OCI-LY3 (cell line): ENCODE data around the gene SPATA32.
"Not testable (repeated sequence)": the region's sequence is repeated elsewhere in the genome, so short reads cannot be mapped to it uniquely, and the experiment has no call there.

Experiments
- H2AFZ ChIP-seq: fragments of 200-600, 300-600 bp; shearing (Covaris generic); 2 replicates; pipeline ENCODE4 v1.6.0; 2014; ENCODE audit warnings: antibody characterized with exemption, low read depth, low read length
- H3K27ac ChIP-seq: fragments of 200-600, 300-600 bp; sonication (generic); 2 replicates; pipeline ENCODE4 v1.5.1; 2014; ENCODE audit warnings: mild to moderate bottlenecking, low read length, moderate library complexity, mixed read lengths
- H3K27me3 ChIP-seq: fragments of 200-600, 300-600 bp; sonication (generic); 2 replicates; pipeline ENCODE4 v1.6.1; 2014; ENCODE audit warnings: low read depth, low read length, mixed read lengths
- H3K36me3 ChIP-seq: fragments of 200-600, 300-600 bp; sonication (generic); replicated peaks from 2 replicates; pipeline ENCODE3; 2014; ENCODE audit warnings: low read depth, low read length, mixed read lengths
- H3K4me1 ChIP-seq: fragments of 300-600, 200-600 bp; sonication (generic); 2 replicates; pipeline ENCODE4 v1.6.1; 2014; ENCODE audit warnings: low read length, mixed read lengths
- H3K4me2 ChIP-seq: fragments of 200-600, 300-600 bp; sonication (generic); 2 replicates; pipeline ENCODE4 v1.6.1; 2014; ENCODE audit warnings: low read length, mixed read lengths
- H3K4me3 ChIP-seq: fragments of 300-600, 200-600 bp; sonication (generic); 2 replicates; pipeline ENCODE4 v1.5.1; 2014; ENCODE audit warnings: antibody characterized with exemption, mild to moderate bottlenecking, low read length, moderate library complexity
- H3K79me2 ChIP-seq: fragments of 300-600, 200-600 bp; shearing (Covaris generic); 2 replicates; pipeline ENCODE4 v1.6.1; 2014; ENCODE audit warnings: mild to moderate bottlenecking, low read length, mixed read lengths
- H3K9ac ChIP-seq: fragments of 300-600, 200-600 bp; shearing (Covaris generic); 2 replicates; pipeline ENCODE4 v1.6.0; 2014; ENCODE audit warnings: mild to moderate bottlenecking, low read length, moderate library complexity
- H3K9me3 ChIP-seq: fragments of 200-600, 300-600 bp; shearing (Covaris generic); 2 replicates; pipeline ENCODE4 v1.6.1; 2014; ENCODE audit warnings: low read length, mixed read lengths; ENCODE audit not compliant: insufficient read depth
- H4K20me1 ChIP-seq: fragments of 200-600, 300-600 bp; sonication (generic); 2 replicates; pipeline ENCODE4 v1.6.1; 2016; ENCODE audit warnings: low read length, mixed read lengths; ENCODE audit not compliant: insufficient read depth
- CTCF ChIP-seq: fragments of 200-600, 300-600 bp; sonication (generic); IDR thresholded peaks from 2 replicates; pipeline ENCODE4 v1.5.1; 2014; ENCODE audit warnings: antibody characterized with exemption, low read length, low read depth
- EZH2phosphoT487 ChIP-seq: fragments of 200-600 bp; shearing (Covaris generic); IDR thresholded peaks from 2 replicates; pipeline ENCODE4 v1.6.1; 2018; ENCODE audit warnings: antibody characterized with exemption, mixed run types, low read depth

Gene SPATA32

DNA sequence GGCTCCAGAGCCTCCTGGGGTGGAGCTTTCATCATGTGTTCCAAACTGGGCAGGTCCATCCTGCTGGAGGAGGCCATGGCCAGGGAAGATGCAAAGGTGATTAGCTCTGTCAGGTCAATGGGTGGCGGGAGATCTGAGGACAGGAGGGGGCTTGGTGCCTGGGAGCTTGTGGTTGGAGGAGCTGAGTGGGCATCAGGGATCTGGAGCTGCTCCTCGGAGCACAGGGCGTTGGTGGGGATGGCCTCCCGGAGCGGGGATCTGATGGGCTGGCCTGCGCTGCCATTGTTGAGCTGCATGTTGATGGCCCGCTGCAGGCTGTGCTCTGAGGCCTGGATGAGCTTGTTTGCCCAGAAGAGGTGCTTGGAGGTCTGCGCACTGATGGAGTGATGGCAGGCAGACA is 6.5 kb downstream of the SPATA32 start:
- H3K4me2 ChIP-seq, result no peak overlapping the region
- no peak overlapping the region for H3K9ac ChIP-seq
- peaks cover 3% of the 10 kb centered on the region; the same call in 1 of the 2 replicates for H3K4me1 ChIP-seq
- H3K36me3 ChIP-seq, result no peaks in the 10 kb centered on the region
- no peaks in the 10 kb centered on the region for H4K20me1 ChIP-seq
- no peaks in the 10 kb centered on the region for H3K9me3 ChIP-seq
- no peak overlapping the region for H3K27ac ChIP-seq
- no peaks in the 10 kb centered on the region for H3K79me2 ChIP-seq
- H3K4me3 ChIP-seq, result no peak overlapping the region
- H3K27me3 ChIP-seq, result no peaks in the 10 kb centered on the region
- no peak overlapping the region for H2AFZ ChIP-seq
- TF ChIP-seq CTCF, result no peak
- TF ChIP-seq EZH2phosphoT487, result no peak

GRCh38 chr17:45253879-45254278 is 8.0 kb downstream of the SPATA32 start:
- no peak for TF ChIP-seq EZH2phosphoT487
- no peak for TF ChIP-seq CTCF
- Histone ChIP-seq H4K20me1 (no peaks in the 10 kb centered on the region), H3K4me1 (peaks cover 4% of the 10 kb centered on the region; the same call in 1 of the 2 replicates), H3K36me3 (no peaks in the 10 kb centered on the region), H3K27me3 (no peaks in the 10 kb centered on the region), H2AFZ (no peak overlapping the region), H3K9ac (no peak overlapping the region), H3K27ac (no peak overlapping the region), H3K4me2 (no peak overlapping the region), H3K4me3 (no peak overlapping the region), H3K79me2 (peaks cover 1% of the 10 kb centered on the region; the same call in 1 of the 2 replicates), H3K9me3 (no peaks in the 10 kb centered on the region)

- not testable (repeated sequence) for H4K20me1 ChIP-seq, H3K4me2 ChIP-seq, H3K9ac ChIP-seq, H3K27ac ChIP-seq, H3K4me1 ChIP-seq, H3K9me3 ChIP-seq, H2AFZ ChIP-seq, H3K27me3 ChIP-seq, H3K4me3 ChIP-seq, H3K79me2 ChIP-seq, H3K36me3 ChIP-seq
Measured at GRCh38 chr17:45253237-45253636, 8.7 kb downstream of the SPATA32 start.

DNA sequence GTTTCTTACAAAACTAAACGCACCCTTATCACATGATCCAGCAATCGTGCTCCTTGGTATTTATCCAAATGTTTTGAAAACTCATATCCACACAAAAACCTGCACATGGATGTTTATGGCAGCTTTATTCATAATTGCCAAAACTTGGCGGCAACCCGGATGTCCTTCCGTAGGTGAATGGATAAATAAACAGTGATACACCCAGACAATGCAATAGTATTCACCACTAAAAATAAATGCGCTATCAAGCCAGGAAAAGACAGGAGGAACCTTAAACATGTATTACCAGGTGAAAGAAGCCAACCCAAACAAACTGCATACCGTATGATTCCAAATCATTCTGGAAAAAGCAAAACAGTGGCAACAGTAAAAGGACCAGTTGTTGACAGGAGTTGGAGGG is 10.0 kb downstream of the SPATA32 start:
- no peaks in the 10 kb centered on the region for H3K27me3 ChIP-seq
- H3K9ac ChIP-seq, result no peak overlapping the region
- H2AFZ ChIP-seq, result no peak overlapping the region
- peaks cover 7% of the 10 kb centered on the region; the same call in 1 of the 2 replicates for H3K79me2 ChIP-seq
- no peaks in the 10 kb centered on the region for H4K20me1 ChIP-seq
- TF ChIP-seq CTCF, result no peak
- TF ChIP-seq EZH2phosphoT487, result no peak
- no peaks in the 10 kb centered on the region for H3K9me3 ChIP-seq
- peaks cover 12% of the 10 kb centered on the region; the same call in 1 of the 2 replicates for H3K4me1 ChIP-seq
- no peaks in the 10 kb centered on the region for H3K36me3 ChIP-seq
- no peak overlapping the region for H3K4me2 ChIP-seq
- H3K27ac ChIP-seq, result no peak overlapping the region
- H3K4me3 ChIP-seq, result no peak overlapping the region
